ENCODE results near the gene TNRC6C. TPM values are rescaled to one million over a fixed set of nuclear protein-coding genes. Genes with fewer than 3 reads are reported as not detected.
A peak's percentile ranks its signal among the peaks of the same experiment; 100 is the strongest.
"Not testable (repeated sequence)": the region's sequence is repeated elsewhere in the genome, so short reads cannot be mapped to it uniquely, and the experiment has no call there.

The TNRC6C gene
- total and polyA plus RNA-seq, 2 of the 13 experiments (the other 11 are each of a cell fraction or from before 2014, with no cell fraction given): 0.66 to 4.9 TPM

DNA sequence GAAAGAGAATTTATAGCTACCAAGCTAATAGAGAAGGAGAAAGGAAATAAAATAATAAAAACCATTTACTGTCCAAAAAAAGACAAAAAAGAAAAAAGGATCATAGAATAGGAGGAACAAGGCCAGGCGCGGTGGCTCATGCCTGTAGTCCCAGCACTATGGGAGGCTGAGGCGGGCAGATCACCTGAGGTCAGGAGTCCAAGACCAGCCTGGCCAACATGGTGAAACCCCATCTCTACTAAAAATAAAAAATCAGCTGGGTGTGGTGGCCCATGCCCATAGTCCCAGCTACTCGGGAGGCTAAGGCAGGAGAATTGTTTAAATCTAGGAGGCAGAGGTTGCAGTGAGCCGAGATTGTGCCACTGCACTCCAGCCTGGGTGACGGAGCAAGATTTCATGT is 23.9 kb downstream of the TNRC6C start:
- ATAC-seq; H3K79me2 ChIP-seq (ENCODE audit: insufficient read depth, low read length); CTCF ChIA-PET (ENCODE audit: low intra/inter-chr PET ratio, low total read pairs); H2AFZ ChIP-seq (ENCODE audit: low read length); H3K27me3 ChIP-seq (ENCODE audit: control insufficient read depth in 1 of 2, insufficient read depth in 2 of 2, low read length in 2 of 2); FAIRE-seq; H3K9me3 ChIP-seq (ENCODE audit: low read length); DNase-seq (ENCODE audit: low spot score); H3K36me3 ChIP-seq (replicated peaks in 1 of 2; ENCODE audit: control insufficient read depth in 1 of 2, insufficient read depth in 2 of 2, low read length in 2 of 2); H3K9ac ChIP-seq (ENCODE audit: insufficient read depth, low read depth, low read length); H3K4me3 ChIP-seq (replicated peaks in 1 of 3; ENCODE audit: insufficient read depth in 1 of 3, low read depth in 2 of 3, low read length in 3 of 3); H4K20me1 ChIP-seq (ENCODE audit: insufficient read depth, low read length); H3K4me2 ChIP-seq (ENCODE audit: low read depth, low read length); H3K27ac ChIP-seq (ENCODE audit: extremely low read length, insufficient read depth, low read length); H3K4me1 ChIP-seq (ENCODE audit: insufficient read depth, low read length); in situ Hi-C loops (cut with HindIII; ENCODE audit: extremely low pct_ligation_motif_present, low pct_unique_long_range_greater_than_20kb); intact Hi-C loops (cut with micrococcal nuclease; ENCODE audit: unreplicated experiment); BruUV-seq (replicated peaks); POLR2A ChIA-PET: not testable (repeated sequence)
- 0 out of 2 replicates have a peak, but pooled peaks have one; percentile 6 for TF ChIP-seq RAD51 (IDR thresholded peaks at IDR 0.05; ENCODE audit: borderline replicate concordance)
- 95% methylated on average over 6 of the region's 6 CpGs for WGBS (ENCODE audit: low lambda C conversion rate)

DNA sequence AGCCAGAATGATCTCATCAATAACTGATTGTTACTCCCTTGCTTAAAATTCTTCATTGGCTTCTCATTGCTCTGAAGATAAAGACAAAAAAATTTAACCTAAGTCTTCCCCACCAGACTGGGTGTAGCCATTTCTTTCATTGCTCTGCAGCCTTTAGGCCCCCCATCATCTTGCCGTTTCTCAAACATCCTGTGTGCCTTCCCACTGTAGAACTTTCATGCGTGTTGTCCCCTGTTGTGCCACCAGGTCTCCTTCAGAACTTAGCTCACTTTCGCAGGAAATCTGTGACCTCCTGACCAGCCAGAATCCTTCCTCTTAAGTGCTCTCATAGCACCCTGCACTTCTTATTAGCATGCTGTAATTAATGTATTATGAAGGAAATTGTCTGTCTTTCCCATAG is 31.8 kb downstream of the TNRC6C start:
- H3K27ac ChIP-seq (ENCODE audit: extremely low read length, insufficient read depth, low read length): no peak overlapping the region
- no peaks in the 10 kb centered on the region for H3K79me2 ChIP-seq (ENCODE audit: insufficient read depth, low read length)
- no peaks in the 10 kb centered on the region for H3K4me1 ChIP-seq (ENCODE audit: insufficient read depth, low read length)
- BruUV-seq (replicated peaks): no TSS peak
- in situ Hi-C loops (cut with HindIII; ENCODE audit: extremely low pct_ligation_motif_present, low pct_unique_long_range_greater_than_20kb): no loop called here
- H3K9me3 ChIP-seq (ENCODE audit: low read length): no peaks in the 10 kb centered on the region
- H3K27me3 ChIP-seq (ENCODE audit: control insufficient read depth in 1 of 2, insufficient read depth in 2 of 2, low read length in 2 of 2): no peaks in the 10 kb centered on the region
- no peak overlapping the region for H3K4me3 ChIP-seq (replicated peaks in 1 of 3; ENCODE audit: insufficient read depth in 1 of 3, low read depth in 2 of 3, low read length in 3 of 3)
- no peaks in the 10 kb centered on the region for H4K20me1 ChIP-seq (ENCODE audit: insufficient read depth, low read length)
- FAIRE-seq (no peak), ATAC-seq (no peak), DNase-seq (ENCODE audit: low spot score) (no peak)
- no peaks in the 10 kb centered on the region for H3K36me3 ChIP-seq (replicated peaks in 1 of 2; ENCODE audit: control insufficient read depth in 1 of 2, insufficient read depth in 2 of 2, low read length in 2 of 2)
- intact Hi-C loops (cut with micrococcal nuclease; ENCODE audit: unreplicated experiment): no loop called here
- no peak overlapping the region for H3K9ac ChIP-seq (ENCODE audit: insufficient read depth, low read depth, low read length)
- POLR2A ChIA-PET: no interaction called here
- no peak for TF ChIP-seq YEATS4 (CRISPR knock-in tag; IDR thresholded peaks at IDR 0.05; ENCODE audit: borderline replicate concordance)
- no peak for TF ChIP-seq MYC (CRISPR knock-in tag; IDR thresholded peaks at IDR 0.05; ENCODE audit: borderline replicate concordance)
- no peak for TF ChIP-seq SAFB2 (CRISPR knock-in tag; IDR thresholded peaks at IDR 0.05; ENCODE audit: borderline replicate concordance, low read depth)
- whole genome bisulfite sequencing (ENCODE audit: low lambda C conversion rate): 97% methylated on average over 3 of the region's 3 CpGs
- H3K4me2 ChIP-seq (ENCODE audit: low read depth, low read length): no peak overlapping the region
- no peak overlapping the region for H2AFZ ChIP-seq (ENCODE audit: low read length)
- CTCF ChIA-PET (ENCODE audit: low intra/inter-chr PET ratio, low total read pairs): no interaction called here

DNA sequence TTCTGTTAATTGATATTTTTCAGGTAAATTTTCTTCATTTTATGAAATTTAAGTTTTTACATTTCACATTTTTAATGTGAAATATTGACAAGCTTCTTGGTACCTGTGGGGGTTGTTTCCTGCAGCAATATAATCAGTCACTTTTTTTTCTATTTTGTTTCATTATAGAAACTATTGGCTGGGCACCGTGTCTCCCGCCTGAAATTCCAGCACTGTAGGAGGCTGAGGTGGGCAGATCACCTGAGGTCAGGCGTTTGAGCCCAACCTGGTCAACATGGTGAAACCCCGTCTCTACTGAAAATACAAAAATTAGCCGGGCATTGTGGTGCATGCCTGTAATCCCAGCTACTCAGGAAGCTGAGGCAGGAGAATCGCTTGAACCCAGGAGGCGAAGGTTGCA is 35.2 kb downstream of the TNRC6C start:
- CTCF ChIA-PET (ENCODE audit: low intra/inter-chr PET ratio, low total read pairs); FAIRE-seq; H3K27me3 ChIP-seq (ENCODE audit: control insufficient read depth in 1 of 2, insufficient read depth in 2 of 2, low read length in 2 of 2): not testable (repeated sequence)

More for the DNA sequence above, 35.2 kb downstream of the TNRC6C start:
- POLR2A ChIA-PET; BruUV-seq (replicated peaks); intact Hi-C loops (cut with micrococcal nuclease; ENCODE audit: unreplicated experiment); in situ Hi-C loops (cut with HindIII; ENCODE audit: extremely low pct_ligation_motif_present, low pct_unique_long_range_greater_than_20kb); H4K20me1 ChIP-seq (ENCODE audit: insufficient read depth, low read length); H3K9me3 ChIP-seq (ENCODE audit: low read length); H3K9ac ChIP-seq (ENCODE audit: insufficient read depth, low read depth, low read length); H3K4me3 ChIP-seq (replicated peaks in 1 of 3; ENCODE audit: insufficient read depth in 1 of 3, low read depth in 2 of 3, low read length in 3 of 3); H3K27ac ChIP-seq (ENCODE audit: extremely low read length, insufficient read depth, low read length); H3K79me2 ChIP-seq (ENCODE audit: insufficient read depth, low read length); H2AFZ ChIP-seq (ENCODE audit: low read length); H3K4me1 ChIP-seq (ENCODE audit: insufficient read depth, low read length); DNase-seq (ENCODE audit: low spot score); H3K4me2 ChIP-seq (ENCODE audit: low read depth, low read length); H3K36me3 ChIP-seq (replicated peaks in 1 of 2; ENCODE audit: control insufficient read depth in 1 of 2, insufficient read depth in 2 of 2, low read length in 2 of 2); ATAC-seq: not testable (repeated sequence)
- WGBS (ENCODE audit: low lambda C conversion rate): 98% methylated on average over 7 of the region's 7 CpGs
